Colonic mucosa (tissue), 4 donors: ENCODE data around the gene BRINP1. TPM values are rescaled to one million over a fixed set of nuclear protein-coding genes. Genes with fewer than 3 reads are reported as not detected.

Experiments used
- DNase-seq: peaks from one replicate; pipeline ENCODE4 v3.0.0-alpha.2; 2020
- H3K27ac ChIP-seq: fragments of 200-600 bp; one replicate; pipeline ENCODE4 v1.8.0; 2021
- H3K27me3 ChIP-seq: fragments of 200-600 bp; one replicate; pipeline ENCODE4 v1.8.0; 2021
- H3K36me3 ChIP-seq: fragments of 200-600 bp; one replicate; pipeline ENCODE4 v1.8.0; 2021
- H3K4me1 ChIP-seq: fragments of 200-600 bp; one replicate; pipeline ENCODE4 v1.8.0; 2021; ENCODE audit warnings: mild to moderate bottlenecking
- H3K4me3 ChIP-seq: fragments of 200-600 bp; one replicate; pipeline ENCODE4 v1.8.0; 2021
- H3K9ac ChIP-seq, 2 donors: one replicate each; pipeline ENCODE4 v1.7.0; 2013; ENCODE audit warnings: control low read depth in 2 of 2, low read depth in 2 of 2, low read length in 2 of 2
- H3K9me3 ChIP-seq: fragments of 200-600 bp; one replicate; pipeline ENCODE4 v1.8.0; 2021
- intact Hi-C: fragments of 100-400 bp; cut with DNase I; formaldehyde crosslinking; loops from one replicate; pipeline ENCODE4 v1.14.1; 2022
- total RNA-seq, 2 donors: library from RNA; stranded (reverse); fragmentation: NEBNext Ultra II Directional in 1 of 2; extraction: Animal tissue kit (Norgen Biotek cat#: 25700) in 1 of 2; gene quantifications; one replicate each; pipeline ENCODE4 v1.2.1, GENCODE V29; 2021
- TF ChIP-seq, protein P1 (sequence below): fragments of 200-600 bp; IDR thresholded peaks from one replicate; pipeline ENCODE4 v1.8.0; 2022; ENCODE audit warnings: antibody characterized with exemption, mild to moderate bottlenecking
- donor health status: healthy.
- donor health status: DM: no; HTN: no; CAD: no.
- donor health status: DM: no; HTN: no; CAD: no.

The BRINP1 gene
- total RNA-seq, 2 donors from 2014 or later, result 0.10 to 0.13 TPM

- H3K4me1 ChIP-seq, result no peaks in the 10 kb centered on the region
- H3K4me3 ChIP-seq, result no peak overlapping the region
- no peaks in the 10 kb centered on the region for H3K9me3 ChIP-seq
- no peak for DNase-seq
- H3K36me3 ChIP-seq, result no peaks in the 10 kb centered on the region
- TF ChIP-seq, protein P1, sequence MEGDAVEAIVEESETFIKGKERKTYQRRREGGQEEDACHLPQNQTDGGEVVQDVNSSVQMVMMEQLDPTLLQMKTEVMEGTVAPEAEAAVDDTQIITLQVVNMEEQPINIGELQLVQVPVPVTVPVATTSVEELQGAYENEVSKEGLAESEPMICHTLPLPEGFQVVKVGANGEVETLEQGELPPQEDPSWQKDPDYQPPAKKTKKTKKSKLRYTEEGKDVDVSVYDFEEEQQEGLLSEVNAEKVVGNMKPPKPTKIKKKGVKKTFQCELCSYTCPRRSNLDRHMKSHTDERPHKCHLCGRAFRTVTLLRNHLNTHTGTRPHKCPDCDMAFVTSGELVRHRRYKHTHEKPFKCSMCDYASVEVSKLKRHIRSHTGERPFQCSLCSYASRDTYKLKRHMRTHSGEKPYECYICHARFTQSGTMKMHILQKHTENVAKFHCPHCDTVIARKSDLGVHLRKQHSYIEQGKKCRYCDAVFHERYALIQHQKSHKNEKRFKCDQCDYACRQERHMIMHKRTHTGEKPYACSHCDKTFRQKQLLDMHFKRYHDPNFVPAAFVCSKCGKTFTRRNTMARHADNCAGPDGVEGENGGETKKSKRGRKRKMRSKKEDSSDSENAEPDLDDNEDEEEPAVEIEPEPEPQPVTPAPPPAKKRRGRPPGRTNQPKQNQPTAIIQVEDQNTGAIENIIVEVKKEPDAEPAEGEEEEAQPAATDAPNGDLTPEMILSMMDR, result no peak
- no peaks in the 10 kb centered on the region for H3K27me3 ChIP-seq
- no peak overlapping the region for H3K9ac ChIP-seq
- intact Hi-C loops, result no loop called here
- no peak overlapping the region for H3K27ac ChIP-seq
Observed at GRCh38 chr9:119400606-119401005, 31.4 kb upstream of the BRINP1 start.

DNA sequence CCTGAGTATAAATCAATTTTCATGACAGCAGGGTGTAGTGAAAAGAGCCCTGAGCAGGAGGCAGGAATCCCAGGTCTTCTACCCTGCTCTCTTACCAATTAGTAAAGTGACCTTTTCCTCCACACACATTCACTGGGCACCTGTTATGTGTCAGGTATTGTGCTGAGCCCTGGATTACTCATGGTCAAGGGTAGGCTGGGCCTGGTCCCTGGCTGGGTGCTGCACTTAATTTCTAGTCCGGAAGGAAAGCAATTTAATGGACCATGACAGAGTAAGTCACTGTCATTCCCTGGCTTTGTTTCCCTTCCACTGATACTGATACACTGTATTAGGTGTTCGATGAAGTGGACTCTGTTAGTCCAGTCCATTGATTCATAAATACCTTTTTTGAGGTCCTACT is 29.1 kb upstream of the BRINP1 start:
- intact Hi-C loops, result no loop called here
- H3K4me3 ChIP-seq, result no peak overlapping the region
- no peaks in the 10 kb centered on the region for H3K4me1 ChIP-seq
- H3K9ac ChIP-seq, result no peak overlapping the region
- H3K27me3 ChIP-seq, result no peaks in the 10 kb centered on the region
- H3K9me3 ChIP-seq, result no peaks in the 10 kb centered on the region
- H3K36me3 ChIP-seq, result no peaks in the 10 kb centered on the region
- no peak for DNase-seq
- TF ChIP-seq, protein P1, result no peak
- H3K27ac ChIP-seq, result no peak overlapping the region

- Histone ChIP-seq H3K9me3 (no peaks in the 10 kb centered on the region), H3K4me1 (no peaks in the 10 kb centered on the region), H3K9ac (no peak overlapping the region), H3K36me3 (no peaks in the 10 kb centered on the region), H3K27ac (no peak overlapping the region), H3K27me3 (no peaks in the 10 kb centered on the region), H3K4me3 (no peak overlapping the region)
- TF ChIP-seq, protein P1, result no peak
- no peak for DNase-seq
- intact Hi-C loops, result no loop called here
Observed at GRCh38 chr9:119391878-119392277, 22.6 kb upstream of the BRINP1 start.

DNA sequence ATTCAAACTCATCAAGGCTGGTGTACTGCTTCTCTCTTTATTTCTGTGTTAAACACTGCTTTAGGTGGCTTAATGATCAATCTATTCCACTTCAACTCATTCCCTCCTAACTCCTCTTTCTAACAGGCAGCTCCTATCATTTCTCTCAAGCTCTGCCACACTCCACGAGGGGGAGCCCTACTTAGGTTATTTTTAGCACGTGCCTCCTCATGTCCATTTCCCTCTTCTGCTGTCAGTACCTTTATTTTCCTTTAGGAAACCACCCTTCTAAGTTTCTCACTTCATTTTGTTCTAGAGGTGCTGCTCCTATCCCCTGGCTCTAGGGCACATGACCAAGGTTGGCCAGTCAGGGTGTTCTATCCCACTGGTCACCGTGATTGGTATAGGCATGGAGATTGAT is 6.7 kb upstream of the BRINP1 start:
- no peaks in the 10 kb centered on the region for H3K27me3 ChIP-seq
- H3K27ac ChIP-seq, result no peak overlapping the region
- DNase-seq, result no peak
- no peaks in the 10 kb centered on the region for H3K9me3 ChIP-seq
- H3K4me3 ChIP-seq, result no peak overlapping the region
- H3K4me1 ChIP-seq, result no peaks in the 10 kb centered on the region
- TF ChIP-seq, protein P1, result no peak
- H3K36me3 ChIP-seq, result no peaks in the 10 kb centered on the region
- intact Hi-C loops, result no loop called here
- H3K9ac ChIP-seq, result no peak overlapping the region

DNA sequence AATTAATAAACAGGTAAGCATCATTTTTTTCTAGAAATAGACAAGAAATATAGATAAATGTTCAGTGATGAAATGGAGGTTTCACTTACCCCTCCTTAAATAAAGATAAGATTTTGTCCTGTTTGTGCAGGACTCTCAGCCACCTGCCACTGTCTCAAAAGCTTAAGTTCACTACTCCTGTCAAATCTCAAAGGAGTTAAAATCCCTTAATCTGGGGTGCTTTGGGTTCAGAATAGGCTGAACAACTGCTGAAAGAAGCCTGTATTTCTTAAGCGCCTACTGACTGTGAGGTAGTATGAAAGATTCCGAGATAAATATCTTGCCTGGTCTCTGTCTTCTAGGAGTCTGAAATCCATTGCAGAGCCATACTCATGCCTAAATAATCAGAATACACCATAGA is 3.7 kb upstream of the BRINP1 start:
- Histone ChIP-seq H3K4me1 (no peaks in the 10 kb centered on the region), H3K27me3 (peaks cover 26% of the 10 kb centered on the region), H3K9me3 (no peaks in the 10 kb centered on the region), H3K27ac (no peak overlapping the region), H3K4me3 (no peak overlapping the region), H3K36me3 (no peaks in the 10 kb centered on the region), H3K9ac (no peak overlapping the region)
- no peak for DNase-seq
- intact Hi-C loops, result no loop called here
- TF ChIP-seq, protein P1, result no peak

DNA sequence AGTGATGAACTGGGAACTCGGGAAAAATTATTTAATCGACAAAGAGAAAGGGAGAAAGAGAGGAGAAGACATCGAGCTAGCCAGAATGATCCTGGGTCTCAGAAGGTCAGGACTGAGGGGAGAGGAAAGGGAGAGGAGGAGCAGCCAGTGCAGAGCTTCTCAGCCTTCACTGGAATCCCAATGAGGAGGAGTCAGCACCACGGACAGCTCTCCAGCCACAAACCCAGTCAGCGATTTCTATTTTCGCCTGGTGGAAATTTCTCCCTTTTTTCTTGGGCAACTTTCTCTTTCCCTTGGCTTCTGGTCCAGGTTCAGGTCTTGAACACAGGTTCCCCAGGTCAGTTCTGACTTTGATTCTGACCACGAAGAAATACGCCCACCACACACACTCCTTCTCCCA is 1.6 kb upstream of the BRINP1 start:
- H3K27ac ChIP-seq, result no peak overlapping the region
- no peaks in the 10 kb centered on the region for H3K9me3 ChIP-seq
- no peak overlapping the region for H3K9ac ChIP-seq
- TF ChIP-seq, protein P1, result no peak
- H3K36me3 ChIP-seq, result no peaks in the 10 kb centered on the region
- DNase-seq, result peak; percentile 21
- no peaks in the 10 kb centered on the region for H3K4me1 ChIP-seq
- intact Hi-C loops, result no loop called here
- peaks cover 26% of the 10 kb centered on the region for H3K27me3 ChIP-seq
- no peak overlapping the region for H3K4me3 ChIP-seq
